ENCODE data around the gene APPBP2. TPM values are rescaled to one million over a fixed set of nuclear protein-coding genes. Genes with fewer than 3 reads are reported as not detected.

The APPBP2 gene
- total RNA-seq, 3 donors from 2014 or later (not counting 1 experiment from before 2014, with no cell fraction given): 18.2 to 23.2 (median 23.0) TPM

GRCh38 chr17:60542071-60542470 is 16.0 kb upstream of the APPBP2 start:
- DNase-seq: no peak
- H3K27me3 Mint-ChIP-seq (ENCODE audit: low read depth in 2 of 2): peaks cover 0 to 4% of the 10 kb centered on the region in 2 donors
- 93% methylated on average over 4 of the region's 4 CpGs for WGBS (ENCODE audit: insufficient coverage)
- H3K9me3 Mint-ChIP-seq: no peaks in the 10 kb centered on the region
- H3K36me3 Mint-ChIP-seq: no peaks in the 10 kb centered on the region
- no peak for TF ChIP-seq CTCF (IDR thresholded peaks at IDR 0.05)
- no peaks in the 10 kb centered on the region for H3K36me3 ChIP-seq (ENCODE audit: control insufficient read depth, insufficient read depth, low read length)
- intact Hi-C loops (cut with micrococcal nuclease): no loop called here
- no peaks in the 10 kb centered on the region for H3K27me3 ChIP-seq (ENCODE audit: control insufficient read depth, insufficient read depth, low read length)
- peak in 1 of 3 donors; percentile 25 for ATAC-seq
- no peaks in the 10 kb centered on the region for H3K4me1 Mint-ChIP-seq
- H3K27ac ChIP-seq (ENCODE audit: low read length): no peak overlapping the region
- H3K9me3 ChIP-seq (ENCODE audit: control insufficient read depth, insufficient read depth, low read length): no peaks in the 10 kb centered on the region
- H3K4me1 ChIP-seq (ENCODE audit: control insufficient read depth, insufficient read depth, low read length): no peaks in the 10 kb centered on the region
- H3K27ac Mint-ChIP-seq: no peak overlapping the region
- no peak overlapping the region for H3K4me3 Mint-ChIP-seq
- H3K4me3 ChIP-seq (ENCODE audit: low read length): no peak overlapping the region

- intact Hi-C loops (cut with micrococcal nuclease): no loop called here
- TF ChIP-seq CTCF (IDR thresholded peaks at IDR 0.05): no peak
- no peak for ATAC-seq
- no peaks in the 10 kb centered on the region for H3K9me3 Mint-ChIP-seq
- WGBS (ENCODE audit: insufficient coverage): 100% methylated on average over 1 of the region's 1 CpG
- H3K27me3 Mint-ChIP-seq (ENCODE audit: low read depth in 2 of 2): peaks cover 0 to 4% of the 10 kb centered on the region in 2 donors
- H3K36me3 Mint-ChIP-seq: no peaks in the 10 kb centered on the region
- H3K4me1 Mint-ChIP-seq: no peaks in the 10 kb centered on the region
- Histone ChIP-seq H3K9me3 (ENCODE audit: control insufficient read depth, insufficient read depth, low read length) (no peaks in the 10 kb centered on the region), H3K36me3 (ENCODE audit: control insufficient read depth, insufficient read depth, low read length) (no peaks in the 10 kb centered on the region), H3K4me3 (ENCODE audit: low read length) (no peak overlapping the region), H3K4me1 (ENCODE audit: control insufficient read depth, insufficient read depth, low read length) (no peaks in the 10 kb centered on the region), H3K27me3 (ENCODE audit: control insufficient read depth, insufficient read depth, low read length) (no peaks in the 10 kb centered on the region), H3K27ac (ENCODE audit: low read length) (no peak overlapping the region)
- no peak overlapping the region for H3K4me3 Mint-ChIP-seq
- DNase-seq: no peak
- no peak overlapping the region for H3K27ac Mint-ChIP-seq
Measured at GRCh38 chr17:60540460-60540859, 14.4 kb upstream of the APPBP2 start.

- no peaks in the 10 kb centered on the region for H3K4me1 Mint-ChIP-seq
- no peak for DNase-seq
- Histone ChIP-seq H3K36me3 (ENCODE audit: control insufficient read depth, insufficient read depth, low read length) (no peaks in the 10 kb centered on the region), H3K4me3 (ENCODE audit: low read length) (no peak overlapping the region), H3K27me3 (ENCODE audit: control insufficient read depth, insufficient read depth, low read length) (no peaks in the 10 kb centered on the region), H3K9me3 (ENCODE audit: control insufficient read depth, insufficient read depth, low read length) (no peaks in the 10 kb centered on the region), H3K27ac (ENCODE audit: low read length) (no peak overlapping the region), H3K4me1 (ENCODE audit: control insufficient read depth, insufficient read depth, low read length) (no peaks in the 10 kb centered on the region)
- 83% methylated on average over 2 of the region's 2 CpGs for WGBS (ENCODE audit: insufficient coverage)
- TF ChIP-seq CTCF (IDR thresholded peaks at IDR 0.05): no peak
- no peak overlapping the region for H3K4me3 Mint-ChIP-seq
- peaks cover 0 to 4% of the 10 kb centered on the region in 2 donors for H3K27me3 Mint-ChIP-seq (ENCODE audit: low read depth in 2 of 2)
- no peaks in the 10 kb centered on the region for H3K36me3 Mint-ChIP-seq
- no peak for ATAC-seq
- intact Hi-C loops (cut with micrococcal nuclease): no loop called here
- no peak overlapping the region for H3K27ac Mint-ChIP-seq
- H3K9me3 Mint-ChIP-seq: no peaks in the 10 kb centered on the region
Measured at GRCh38 chr17:60539807-60540206, 13.8 kb upstream of the APPBP2 start.

GRCh38 chr17:60538726-60539125 is 12.7 kb upstream of the APPBP2 start:
- ATAC-seq: no peak
- Mint-ChIP-seq H3K4me3 (no peak overlapping the region), H3K9me3 (no peaks in the 10 kb centered on the region), H3K36me3 (no peaks in the 10 kb centered on the region), H3K27ac (no peak overlapping the region), H3K4me1 (no peaks in the 10 kb centered on the region), H3K27me3 (ENCODE audit: low read depth in 2 of 2) (peaks cover 0 to 4% of the 10 kb centered on the region in 2 donors)
- Histone ChIP-seq H3K27ac (ENCODE audit: low read length) (no peak overlapping the region), H3K4me1 (ENCODE audit: control insufficient read depth, insufficient read depth, low read length) (no peaks in the 10 kb centered on the region), H3K36me3 (ENCODE audit: control insufficient read depth, insufficient read depth, low read length) (no peaks in the 10 kb centered on the region), H3K4me3 (ENCODE audit: low read length) (no peak overlapping the region), H3K27me3 (ENCODE audit: control insufficient read depth, insufficient read depth, low read length) (no peaks in the 10 kb centered on the region), H3K9me3 (ENCODE audit: control insufficient read depth, insufficient read depth, low read length) (no peaks in the 10 kb centered on the region)
- intact Hi-C loops (cut with micrococcal nuclease): no loop called here
- no peak for TF ChIP-seq CTCF (IDR thresholded peaks at IDR 0.05)
- no peak for DNase-seq
- 91% methylated on average over 8 of the region's 9 CpGs for WGBS (ENCODE audit: insufficient coverage)

All from natural killer cell (primary cell).